MCF 10A (cell line): ENCODE results near the gene ELP4. TPM values are rescaled to one million over a fixed set of nuclear protein-coding genes. Genes with fewer than 3 reads are reported as not detected.

ENCODE experiments used
- BruUV-seq: library from RNA; stranded (reverse); fragments of 400-500 nt; replicated peaks from 2 replicates; lab custom pipeline; 2021; lab: Mats Ljungman, UMichigan
- CTCF ChIA-PET: fragments of 300-600 bp; sonication (Branson Sonifier 250); formaldehyde crosslinking; extraction: SDS; loops from one replicate; lab custom pipeline; 2021; ENCODE audit warnings: antibody characterized with exemption, inconsistent platforms; lab: Yijun Ruan, JAX
- POLR2A ChIA-PET: fragments of 300-600, 350-650 bp; sonication (Branson Sonifier 250); formaldehyde crosslinking; extraction: SDS; loops from one replicate; lab custom pipeline; 2020; ENCODE audit warnings: antibody characterized with exemption, inconsistent platforms; lab: Yijun Ruan, JAX
- DNase-seq: peaks from one replicate; pipeline ENCODE4 v3.0.0-alpha.2; 2018; ENCODE audit not compliant: unreplicated experiment
- H3K27ac Mint-ChIP-seq: one replicate; pipeline ENCODE4 v1.8.0; 2022; ENCODE audit warnings: mild to moderate bottlenecking, low read depth, mixed read lengths; ENCODE audit not compliant: unreplicated experiment
- H3K27me3 Mint-ChIP-seq: one replicate; pipeline ENCODE4 v1.8.0; 2022; ENCODE audit warnings: mixed read lengths; ENCODE audit not compliant: insufficient read depth, unreplicated experiment
- H3K36me3 Mint-ChIP-seq: one replicate; pipeline ENCODE4 v1.8.0; 2022; ENCODE audit warnings: mild to moderate bottlenecking, moderate library complexity, mixed read lengths; ENCODE audit not compliant: insufficient read depth, unreplicated experiment
- H3K4me1 Mint-ChIP-seq: one replicate; pipeline ENCODE4 v1.8.0; 2022; ENCODE audit warnings: mixed read lengths; ENCODE audit not compliant: insufficient read depth, unreplicated experiment
- H3K4me3 Mint-ChIP-seq: one replicate; pipeline ENCODE4 v1.8.0; 2022; ENCODE audit warnings: mild to moderate bottlenecking, moderate library complexity, mixed read lengths; ENCODE audit not compliant: unreplicated experiment
- H3K9me3 Mint-ChIP-seq: one replicate; pipeline ENCODE4 v1.8.0; 2022; ENCODE audit warnings: mixed read lengths; ENCODE audit not compliant: unreplicated experiment
- intact Hi-C: fragments of 100-400 bp; cut with micrococcal nuclease; formaldehyde crosslinking; loops from 2 replicates; pipeline ENCODE4 v1.14.1; 2022
- total RNA-seq: library from RNA; stranded (reverse); gene quantifications from 2 replicates; pipeline ENCODE4 v1.2.3, GENCODE V29; 2022
- TF ChIP-seq, protein P1 (sequence below): fragments of 200-600 bp; IDR thresholded peaks from one replicate; pipeline ENCODE4 v1.8.0; 2022; ENCODE audit warnings: antibody characterized with exemption, mild to moderate bottlenecking; ENCODE audit not compliant: unreplicated experiment

ELP4 gene
- total RNA-seq, 1 experiment from 2014 or later: 18.3 TPM

DNA sequence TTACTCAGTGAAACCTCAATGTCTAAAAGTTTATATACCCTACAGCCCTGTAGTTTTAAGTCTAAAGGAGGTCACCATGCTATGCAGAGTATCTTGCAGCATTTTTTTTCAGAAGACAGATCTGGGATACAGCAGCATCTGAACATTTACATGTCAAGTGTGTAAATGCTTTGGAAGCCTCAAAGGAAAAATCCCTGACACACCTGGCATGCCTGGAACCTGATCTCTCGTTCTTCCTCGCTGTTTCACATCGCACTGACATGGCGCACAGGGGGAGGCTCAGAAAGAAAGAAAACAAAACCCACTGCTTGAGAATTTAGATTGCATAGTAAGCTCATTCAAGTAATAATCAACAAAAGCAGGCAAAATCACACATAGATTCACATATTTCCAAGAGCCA, 270.5 kb downstream of the ELP4 start:
- no peak for DNase-seq
- no peaks in the 10 kb centered on the region for H3K4me1 Mint-ChIP-seq
- no peaks in the 10 kb centered on the region for H3K36me3 Mint-ChIP-seq
- intact Hi-C loops: no loop called here
- no peaks in the 10 kb centered on the region for H3K9me3 Mint-ChIP-seq
- no peak overlapping the region for H3K4me3 Mint-ChIP-seq
- no peak overlapping the region for H3K27ac Mint-ChIP-seq
- no TSS peak for BruUV-seq
- TF ChIP-seq, protein P1, sequence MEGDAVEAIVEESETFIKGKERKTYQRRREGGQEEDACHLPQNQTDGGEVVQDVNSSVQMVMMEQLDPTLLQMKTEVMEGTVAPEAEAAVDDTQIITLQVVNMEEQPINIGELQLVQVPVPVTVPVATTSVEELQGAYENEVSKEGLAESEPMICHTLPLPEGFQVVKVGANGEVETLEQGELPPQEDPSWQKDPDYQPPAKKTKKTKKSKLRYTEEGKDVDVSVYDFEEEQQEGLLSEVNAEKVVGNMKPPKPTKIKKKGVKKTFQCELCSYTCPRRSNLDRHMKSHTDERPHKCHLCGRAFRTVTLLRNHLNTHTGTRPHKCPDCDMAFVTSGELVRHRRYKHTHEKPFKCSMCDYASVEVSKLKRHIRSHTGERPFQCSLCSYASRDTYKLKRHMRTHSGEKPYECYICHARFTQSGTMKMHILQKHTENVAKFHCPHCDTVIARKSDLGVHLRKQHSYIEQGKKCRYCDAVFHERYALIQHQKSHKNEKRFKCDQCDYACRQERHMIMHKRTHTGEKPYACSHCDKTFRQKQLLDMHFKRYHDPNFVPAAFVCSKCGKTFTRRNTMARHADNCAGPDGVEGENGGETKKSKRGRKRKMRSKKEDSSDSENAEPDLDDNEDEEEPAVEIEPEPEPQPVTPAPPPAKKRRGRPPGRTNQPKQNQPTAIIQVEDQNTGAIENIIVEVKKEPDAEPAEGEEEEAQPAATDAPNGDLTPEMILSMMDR: no peak
- no peaks in the 10 kb centered on the region for H3K27me3 Mint-ChIP-seq
- ChIA-PET CTCF (interaction anchor here (1.2 kb wide), 1 partner anchor 14 kb away, joined by 3 read pairs; no protein-coding TSS in a partner anchor), POLR2A (no interaction called here)

DNA sequence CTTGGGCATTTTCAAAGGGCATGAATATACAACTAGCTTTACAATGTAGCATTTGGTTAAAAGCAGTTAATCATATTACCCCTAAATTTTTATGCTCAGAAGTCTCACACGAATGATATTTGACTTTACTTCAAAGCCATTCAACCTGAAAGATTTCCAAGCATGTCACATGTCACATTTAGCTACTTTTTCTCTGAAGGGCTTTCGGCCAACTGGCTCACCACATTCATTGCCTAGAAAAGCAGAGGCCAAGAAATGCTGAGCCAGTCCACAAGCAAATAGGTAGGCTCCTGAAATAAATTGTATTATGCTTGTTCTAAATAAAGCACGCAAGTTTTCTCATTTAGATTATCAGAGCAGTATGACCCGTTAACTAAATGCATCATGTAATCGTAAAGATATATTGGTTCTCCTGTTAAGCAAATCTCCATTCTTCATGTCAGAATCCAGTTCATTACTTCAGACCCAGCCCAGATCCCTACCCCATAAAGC, 271.0 kb downstream of the ELP4 start:
- TF ChIP-seq, protein P1: no peak
- no peak overlapping the region for H3K4me3 Mint-ChIP-seq
- no peak overlapping the region for H3K27ac Mint-ChIP-seq
- BruUV-seq: no TSS peak
- H3K9me3 Mint-ChIP-seq: no peaks in the 10 kb centered on the region
- POLR2A ChIA-PET: no interaction called here
- CTCF ChIA-PET: interaction anchor here (1.2 kb wide), 1 partner anchor 14 kb away, joined by 3 read pairs; no protein-coding TSS in a partner anchor
- intact Hi-C loops: no loop called here
- no peak for DNase-seq
- no peaks in the 10 kb centered on the region for H3K27me3 Mint-ChIP-seq
- no peaks in the 10 kb centered on the region for H3K4me1 Mint-ChIP-seq
- no peaks in the 10 kb centered on the region for H3K36me3 Mint-ChIP-seq

GRCh38 chr11:31782257-31782656, 272.7 kb downstream of the ELP4 start:
- CTCF ChIA-PET: interaction anchor here (0.6 kb wide), 2 partner anchors 26 to 49 kb away, joined by 3 read pairs; no protein-coding TSS in a partner anchor
- Mint-ChIP-seq H3K36me3 (no peaks in the 10 kb centered on the region), H3K4me3 (no peak overlapping the region), H3K4me1 (no peaks in the 10 kb centered on the region), H3K27ac (no peak overlapping the region), H3K9me3 (no peaks in the 10 kb centered on the region), H3K27me3 (no peaks in the 10 kb centered on the region)
- no TSS peak for BruUV-seq
- intact Hi-C loops: no loop called here
- DNase-seq: no peak
- POLR2A ChIA-PET: no interaction called here
- TF ChIP-seq, protein P1: no peak

DNA sequence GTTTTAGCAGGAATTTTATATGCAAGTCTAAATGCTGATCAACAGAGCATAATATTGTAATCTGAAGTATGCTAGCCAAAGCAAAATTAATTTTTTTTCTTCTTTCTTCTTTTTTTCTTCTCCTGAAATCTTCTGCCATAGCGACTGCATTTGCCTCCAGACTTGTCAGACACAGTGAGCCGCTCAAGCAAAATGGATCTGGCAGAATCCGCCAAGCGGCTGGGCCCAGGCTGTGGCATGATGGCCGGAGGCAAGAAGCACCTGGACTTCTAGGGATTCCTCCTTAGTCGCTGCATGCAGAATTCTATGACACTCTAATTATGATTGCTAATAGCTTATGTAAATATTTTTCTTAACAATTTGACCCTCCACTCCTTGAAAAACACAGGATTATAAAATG, 273.7 kb downstream of the ELP4 start:
- no TSS peak for BruUV-seq
- H3K36me3 Mint-ChIP-seq: no peaks in the 10 kb centered on the region
- no peak for DNase-seq

More for the DNA sequence above, 273.7 kb downstream of the ELP4 start:
- Mint-ChIP-seq H3K4me3 (no peak overlapping the region), H3K4me1 (no peaks in the 10 kb centered on the region), H3K27ac (no peak overlapping the region), H3K27me3 (no peaks in the 10 kb centered on the region), H3K9me3 (no peaks in the 10 kb centered on the region)
- CTCF ChIA-PET: interaction anchor here (0.7 kb wide), 1 partner anchor 21 kb away, joined by 4 read pairs; no protein-coding TSS in a partner anchor
- POLR2A ChIA-PET: no interaction called here
- TF ChIP-seq, protein P1: no peak
- intact Hi-C loops: no loop called here
